Stomach smooth muscle (tissue), 2 donors: ENCODE measurements around the gene EHD1.

Source experiments
- H3K27ac ChIP-seq: one replicate; pipeline ENCODE4 v1.7.0; 2013; ENCODE audit warnings: mild to moderate bottlenecking, low read length, inconsistent platforms
- H3K27me3 ChIP-seq, 2 donors: one replicate each; pipeline ENCODE4 v1.7.0; 2013; ENCODE audit warnings: low read length in 2 of 2; ENCODE audit not compliant: insufficient read depth in 2 of 2, control insufficient read depth in 1 of 2
- H3K36me3 ChIP-seq, 2 donors: one replicate each; pipeline ENCODE4 v1.7.0; 2013; ENCODE audit warnings: low read length in 2 of 2; ENCODE audit not compliant: control insufficient read depth in 2 of 2, insufficient read depth in 2 of 2
- H3K4me1 ChIP-seq: one replicate; pipeline ENCODE4 v1.7.0; 2013; ENCODE audit warnings: low read length; ENCODE audit not compliant: control insufficient read depth, insufficient read depth
- H3K4me3 ChIP-seq, 2 donors: one replicate each; pipeline ENCODE4 v1.7.0; 2013; ENCODE audit warnings: low read length in 2 of 2
- H3K9ac ChIP-seq, 2 donors: one replicate each; pipeline ENCODE4 v1.7.0; 2013; ENCODE audit warnings: low read length in 2 of 2, mild to moderate bottlenecking in 1 of 2
- H3K9me3 ChIP-seq, 2 donors: one replicate each; pipeline ENCODE4 v1.7.0; 2013; ENCODE audit warnings: low read length in 2 of 2; ENCODE audit not compliant: control insufficient read depth in 2 of 2
- donor health status: healthy.
- donor health status: Pancreatic carcinoma.

Gene EHD1

GRCh38 chr11:64864135-64864472 lies 14.3 kb downstream of the EHD1 start:
- H3K4me1 ChIP-seq, result peaks cover 79% of the 10 kb centered on the region

DNA sequence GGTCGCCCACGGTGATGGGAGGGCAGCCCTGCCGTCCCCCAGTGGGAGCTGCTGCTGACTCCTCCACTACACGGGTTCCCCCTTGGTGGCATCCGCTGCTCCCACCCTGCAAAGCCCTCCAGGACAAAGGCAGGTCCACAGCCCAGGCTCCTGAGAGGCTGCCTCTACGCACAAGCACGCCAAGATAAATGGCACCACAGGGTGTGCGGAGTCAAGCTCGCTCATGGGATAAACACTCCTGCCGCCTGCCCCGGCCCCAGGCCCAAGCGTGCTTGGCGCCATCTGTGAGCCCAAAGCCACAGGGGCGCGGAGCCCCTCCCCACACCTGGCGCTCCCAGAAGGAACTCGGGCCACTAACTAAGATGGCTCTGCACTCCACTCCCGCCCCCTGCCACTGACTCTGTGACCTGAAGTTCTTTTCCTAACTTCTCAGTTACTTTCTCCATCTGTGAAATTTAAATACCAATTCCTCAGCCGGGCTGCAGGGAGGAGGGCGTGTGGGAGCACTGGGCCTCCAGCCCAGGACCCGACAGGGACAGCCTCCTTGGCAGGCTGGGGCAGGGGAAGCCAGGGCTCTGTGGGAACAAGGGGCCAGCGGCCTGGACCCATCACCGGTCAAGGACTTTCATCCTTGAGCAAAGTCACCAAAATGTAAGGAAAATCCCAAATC lies 14.9 kb downstream of the EHD1 start:
- Histone ChIP-seq H3K9me3 (peaks cover 0 to 3% of the 10 kb centered on the region in 2 donors), H3K4me3 (peak overlapping the region in 1 of 2 donors; percentile 54), H3K4me1 (peaks cover 79% of the 10 kb centered on the region), H3K27me3 (no peaks in the 10 kb centered on the region), H3K36me3 (peaks cover 10 to 12% of the 10 kb centered on the region in 2 donors), H3K9ac (peak overlapping the region; percentile 86 to 88), H3K27ac (peak overlapping the region; percentile 99)

More at GRCh38 chr11:64864135-64864472, 14.3 kb downstream of the EHD1 start:
- Histone ChIP-seq H3K9ac (peak overlapping the region; percentile 86 to 88), H3K36me3 (peaks cover 6 to 8% of the 10 kb centered on the region in 2 donors), H3K27ac (peak overlapping the region; percentile 99), H3K4me3 (peak overlapping the region; percentile 30 to 54), H3K27me3 (no peaks in the 10 kb centered on the region), H3K9me3 (peaks cover 0 to 3% of the 10 kb centered on the region in 2 donors)

GRCh38 chr11:64862987-64863390 lies 15.4 kb downstream of the EHD1 start:
- Histone ChIP-seq H3K9me3 (peaks cover 0 to 3% of the 10 kb centered on the region in 2 donors), H3K36me3 (peaks cover 11 to 12% of the 10 kb centered on the region in 2 donors), H3K4me1 (peaks cover 76% of the 10 kb centered on the region), H3K27ac (peak overlapping the region; percentile 99), H3K9ac (peak overlapping the region; percentile 86 to 88), H3K27me3 (no peaks in the 10 kb centered on the region), H3K4me3 (peak overlapping the region in 1 of 2 donors; percentile 54)

- no peak overlapping the region for H3K9ac ChIP-seq
- peaks cover 0 to 3% of the 10 kb centered on the region in 2 donors for H3K9me3 ChIP-seq
- H3K27ac ChIP-seq, result peak overlapping the region; percentile 99
- peaks cover 70% of the 10 kb centered on the region for H3K4me1 ChIP-seq
- H3K36me3 ChIP-seq, result peaks cover 14 to 16% of the 10 kb centered on the region in 2 donors
- H3K27me3 ChIP-seq, result no peaks in the 10 kb centered on the region
- no peak overlapping the region for H3K4me3 ChIP-seq
These were observed 17.0 kb downstream of the EHD1 start for GRCh38 chr11:64861227-64861975.

DNA sequence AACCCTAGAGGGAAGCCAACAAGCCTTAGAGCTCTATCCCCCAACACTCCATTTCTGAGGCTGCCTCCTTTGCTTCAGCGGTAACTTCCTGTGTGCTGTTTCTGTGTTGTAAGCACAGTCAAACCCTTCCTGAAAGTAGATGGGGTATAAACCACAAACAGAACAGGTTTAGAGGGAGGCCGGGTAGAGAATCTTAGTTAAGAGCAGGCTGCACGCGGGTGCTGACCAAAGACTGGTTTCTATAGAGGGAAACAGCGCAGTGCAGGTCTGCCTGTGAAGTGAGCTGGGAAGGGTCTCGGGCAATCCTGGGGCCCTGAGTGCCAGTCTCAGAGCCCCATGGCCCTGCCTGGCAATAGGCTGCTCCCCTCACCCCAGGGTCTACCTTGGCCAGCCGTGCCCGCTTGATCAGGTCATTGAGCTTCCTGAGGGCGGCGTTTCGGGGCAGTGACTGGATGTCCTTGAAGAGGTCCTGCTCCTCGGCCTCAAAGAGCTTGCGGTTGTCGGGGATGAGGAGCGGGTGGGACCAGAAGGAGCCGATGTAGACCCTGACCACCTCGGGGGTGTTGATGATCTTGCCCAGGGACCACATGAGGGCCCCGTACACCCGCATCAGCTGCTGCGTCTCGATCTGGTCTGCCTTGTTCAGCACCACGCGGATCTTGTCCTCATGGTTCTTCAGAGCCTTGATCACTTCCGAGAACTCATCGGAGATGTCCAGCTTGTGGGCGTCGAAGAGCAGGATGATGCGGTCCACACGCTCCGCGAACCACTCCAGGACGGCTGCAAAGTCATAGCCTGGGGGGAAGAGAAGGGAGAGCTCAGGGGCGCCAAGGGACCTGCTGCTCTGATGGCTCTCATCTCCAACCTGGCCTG lies 18.6 kb downstream of the EHD1 start:
- no peak overlapping the region for H3K4me3 ChIP-seq
- H3K27me3 ChIP-seq, result no peaks in the 10 kb centered on the region
- peaks cover 14 to 16% of the 10 kb centered on the region in 2 donors for H3K36me3 ChIP-seq
- peak overlapping the region; percentile 5 to 13 for H3K9ac ChIP-seq
- H3K27ac ChIP-seq, result peak overlapping the region; percentile 67
- H3K9me3 ChIP-seq, result peaks cover 0 to 3% of the 10 kb centered on the region in 2 donors
- peaks cover 73% of the 10 kb centered on the region for H3K4me1 ChIP-seq

GRCh38 chr11:64858467-64859263 lies 19.8 kb downstream of the EHD1 start:
- peak overlapping the region in 1 of 2 donors; percentile 29 for H3K9ac ChIP-seq
- H3K27ac ChIP-seq, result peak overlapping the region; percentile 67
- peaks cover 18 to 24% of the 10 kb centered on the region in 2 donors for H3K36me3 ChIP-seq
- no peaks in the 10 kb centered on the region for H3K27me3 ChIP-seq
- peaks cover 0 to 3% of the 10 kb centered on the region in 2 donors for H3K9me3 ChIP-seq
- peaks cover 73% of the 10 kb centered on the region for H3K4me1 ChIP-seq
- no peak overlapping the region for H3K4me3 ChIP-seq

DNA sequence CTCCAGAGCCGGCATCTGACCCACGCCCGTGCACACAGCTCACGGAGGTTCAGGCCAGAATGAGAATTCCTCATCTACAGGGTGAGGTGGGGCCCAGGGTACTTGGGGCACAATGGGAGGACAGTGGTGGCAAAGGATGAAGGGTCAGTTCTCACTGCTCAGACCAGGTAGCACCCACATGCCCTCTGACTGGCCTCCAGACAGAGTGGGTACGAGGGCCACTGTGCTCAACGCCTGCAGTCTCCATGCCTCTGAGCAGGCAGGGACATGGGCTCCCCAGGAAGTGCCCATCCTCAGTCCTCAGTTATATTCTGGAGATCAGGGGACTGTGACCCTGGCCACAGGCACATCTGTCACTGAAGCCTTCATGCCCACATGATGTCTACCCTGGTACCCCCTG lies 20.9 kb downstream of the EHD1 start:
- H3K9me3 ChIP-seq, result peaks cover 0 to 3% of the 10 kb centered on the region in 2 donors
- H3K36me3 ChIP-seq, result peaks cover 26 to 29% of the 10 kb centered on the region in 2 donors
- H3K4me3 ChIP-seq, result no peak overlapping the region
- peaks cover 67% of the 10 kb centered on the region for H3K4me1 ChIP-seq
- H3K27me3 ChIP-seq, result no peaks in the 10 kb centered on the region
- H3K9ac ChIP-seq, result peak overlapping the region in 1 of 2 donors; percentile 22
- H3K27ac ChIP-seq, result peak overlapping the region; percentile 46

- no peaks in the 10 kb centered on the region for H3K27me3 ChIP-seq
- peaks cover 67% of the 10 kb centered on the region for H3K4me1 ChIP-seq
- peaks cover 0 to 3% of the 10 kb centered on the region in 2 donors for H3K9me3 ChIP-seq
- peaks cover 27 to 32% of the 10 kb centered on the region in 2 donors for H3K36me3 ChIP-seq
- peak overlapping the region; percentile 53 to 55 for H3K9ac ChIP-seq
- H3K4me3 ChIP-seq, result no peak overlapping the region
- H3K27ac ChIP-seq, result peak overlapping the region; percentile 84
These were observed 21.8 kb downstream of the EHD1 start for GRCh38 chr11:64856382-64857227.

DNA sequence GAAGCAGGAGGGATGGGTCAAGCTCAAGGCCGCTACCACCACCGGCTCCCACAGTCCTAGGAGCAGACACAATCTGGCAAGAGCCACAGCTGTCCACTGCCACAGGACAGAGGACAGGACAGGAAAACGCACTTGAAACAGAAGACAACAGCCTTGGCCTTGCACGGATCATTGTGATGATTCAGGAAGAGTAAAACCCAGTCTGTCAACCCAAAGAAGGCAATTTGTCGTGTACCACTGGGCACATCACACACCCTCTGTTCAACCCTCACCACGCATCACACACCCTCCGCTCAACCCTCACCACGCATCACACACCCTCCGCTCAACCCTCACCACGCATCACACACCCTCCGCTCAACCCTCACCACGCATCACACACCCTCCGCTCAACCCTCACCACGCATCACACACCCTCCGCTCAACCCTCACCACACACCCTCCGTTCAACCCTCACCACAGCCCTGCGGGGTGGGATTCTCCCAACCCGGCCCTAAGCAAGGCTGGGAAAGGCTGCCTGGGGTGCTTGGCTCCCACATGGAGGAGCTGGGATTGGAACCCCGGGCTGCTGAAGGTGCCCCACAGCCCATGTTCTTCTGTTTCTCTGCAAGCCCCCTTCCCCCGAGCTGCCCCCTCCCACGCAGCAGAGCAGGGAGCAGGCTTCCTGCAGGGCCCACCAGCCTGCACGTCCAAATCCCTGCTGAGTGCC lies 22.7 kb downstream of the EHD1 start:
- Histone ChIP-seq H3K4me1 (peaks cover 69% of the 10 kb centered on the region), H3K27ac (peak overlapping the region; percentile 84), H3K36me3 (peaks cover 27 to 32% of the 10 kb centered on the region in 2 donors), H3K4me3 (peak overlapping the region; percentile 15 to 17), H3K27me3 (no peaks in the 10 kb centered on the region), H3K9me3 (no peaks in the 10 kb centered on the region), H3K9ac (peak overlapping the region; percentile 42 to 53)
